MM.1S (cell line): ENCODE measurements around the gene CHAF1A.

Source experiments
- DNase-seq: peaks from one replicate; pipeline ENCODE4 v3.0.0-alpha.2; 2015
- H2AFZ ChIP-seq: fragments of 300-600 bp; sonication (generic); 2 replicates; pipeline ENCODE4 v1.6.0; 2016; ENCODE audit warnings: antibody characterized with exemption, low read length
- H3F3A ChIP-seq: fragments of 300-600 bp; sonication (generic); 2 replicates; pipeline ENCODE4 v1.6.1; 2016; ENCODE audit warnings: mild to moderate bottlenecking, antibody characterized with exemption, low read length, moderate library complexity, mixed read lengths; ENCODE audit not compliant: insufficient read depth
- H3K27ac ChIP-seq: fragments of 300-600 bp; sonication (generic); 2 replicates; pipeline ENCODE4 v1.5.1; 2016; ENCODE audit warnings: mild to moderate bottlenecking, low read length
- H3K27me3 ChIP-seq: fragments of 300-600 bp; sonication (generic); replicated peaks from 2 replicates; pipeline ENCODE4 v1.6.0; 2016; ENCODE audit warnings: low read length; ENCODE audit not compliant: insufficient read depth
- H3K36me3 ChIP-seq: fragments of 300-600 bp; sonication (generic); replicated peaks from 2 replicates; pipeline ENCODE4 v1.6.1; 2016; ENCODE audit warnings: mild to moderate bottlenecking, low read length, mixed read lengths; ENCODE audit not compliant: insufficient read depth
- H3K4me1 ChIP-seq: fragments of 300-600 bp; sonication (generic); 2 replicates; pipeline ENCODE4 v1.6.1; 2016; ENCODE audit warnings: low read length, mixed read lengths
- H3K4me2 ChIP-seq: fragments of 300-600 bp; sonication (generic); 2 replicates; pipeline ENCODE4 v1.6.0; 2016; ENCODE audit warnings: low read depth, low read length
- H3K4me3 ChIP-seq: fragments of 300-600 bp; sonication (generic); 2 replicates; pipeline ENCODE4 v1.5.1; 2016; ENCODE audit warnings: low read length, mixed read lengths
- H3K79me2 ChIP-seq: fragments of 300-600 bp; sonication (generic); 2 replicates; pipeline ENCODE4 v1.6.1; 2016; ENCODE audit warnings: mixed run types, low read length, mixed read lengths
- H3K9ac ChIP-seq: fragments of 300-600 bp; sonication (generic); 2 replicates; pipeline ENCODE4 v1.6.1; 2016; ENCODE audit warnings: low read length, mixed read lengths
- H3K9me2 ChIP-seq: fragments of 300-600 bp; sonication (generic); replicated peaks from 2 replicates; pipeline ENCODE4 v1.6.1; 2016; ENCODE audit warnings: mild to moderate bottlenecking, low read length, mixed read lengths; ENCODE audit not compliant: insufficient read depth
- H3K9me3 ChIP-seq: fragments of 300-600 bp; sonication (generic); replicated peaks from 2 replicates; pipeline ENCODE4 v1.6.1; 2016; ENCODE audit warnings: mild to moderate bottlenecking, low read length, mixed read lengths; ENCODE audit not compliant: insufficient read depth
- H4K20me1 ChIP-seq: fragments of 300-600 bp; sonication (generic); 2 replicates; pipeline ENCODE4 v1.6.1; 2016; ENCODE audit warnings: mild to moderate bottlenecking, low read length, moderate library complexity, mixed read lengths; ENCODE audit not compliant: insufficient read depth
- EZH2 ChIP-seq: fragments of 300-600 bp; sonication (generic); optimal IDR thresholded peaks from 2 replicates; pipeline ENCODE3; 2017; ENCODE audit warnings: low read depth, mild to moderate bottlenecking, antibody characterized with exemption, low read length, mixed read lengths
- EZH2phosphoT487 ChIP-seq: fragments of 300-600 bp; sonication (generic); IDR thresholded peaks from 2 replicates; pipeline ENCODE4 v1.6.1; 2018; ENCODE audit warnings: antibody characterized with exemption, low read length
- TF ChIP-seq, protein P1 (sequence below): fragments of 300-600 bp; sonication (generic); IDR thresholded peaks from 2 replicates; pipeline ENCODE4 v1.5.1; 2016; ENCODE audit warnings: antibody characterized with exemption, low read length, mixed read lengths

The CHAF1A gene

DNA sequence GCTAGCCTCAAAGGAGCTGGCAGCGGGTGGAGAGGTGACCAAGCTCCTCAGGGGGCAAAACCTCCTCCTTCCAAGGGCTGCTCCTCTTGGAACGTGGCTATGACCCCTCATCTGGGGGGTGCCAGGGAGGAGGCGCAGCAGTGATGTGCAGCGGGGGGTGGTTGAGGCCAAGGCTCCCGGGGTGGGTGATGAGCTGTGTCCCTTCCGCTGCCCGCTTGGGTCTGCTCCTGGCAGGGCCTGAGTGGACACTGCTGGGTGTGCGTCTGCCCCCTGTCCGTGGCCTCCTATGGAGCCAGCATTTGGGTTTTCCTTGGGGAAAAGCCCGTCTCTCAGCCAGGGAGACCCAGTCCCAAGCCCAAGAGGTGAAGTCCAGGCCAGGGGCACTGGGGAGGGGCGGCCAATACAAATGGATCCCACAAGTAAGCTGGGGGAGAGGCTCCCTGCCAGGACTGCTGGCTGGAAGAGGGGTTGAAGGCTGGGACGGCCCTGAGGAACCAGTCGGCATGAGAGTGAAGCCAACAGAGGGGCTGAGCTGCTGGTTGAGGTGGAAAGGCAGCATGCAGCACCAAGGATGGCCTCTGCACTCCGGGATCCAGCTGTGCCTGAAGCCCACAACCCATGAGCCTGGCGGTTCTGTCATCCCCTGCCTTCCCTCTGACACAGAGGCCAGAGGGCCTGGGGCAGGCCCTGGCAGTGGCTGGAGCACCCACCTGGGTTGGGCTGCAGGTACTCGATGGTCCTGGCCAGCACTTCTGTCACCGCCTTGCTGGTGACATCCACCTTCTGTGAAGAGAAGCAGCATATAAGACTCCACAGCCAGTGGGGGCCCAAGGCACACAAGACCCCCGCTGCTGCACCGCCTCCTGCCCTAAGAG lies 36.4 kb upstream of the CHAF1A start:
- Histone ChIP-seq H3K9me3 (no peaks in the 10 kb centered on the region), H3K27me3 (no peaks in the 10 kb centered on the region), H3K79me2 (peaks cover 26% of the 10 kb centered on the region), H3K9me2 (no peaks in the 10 kb centered on the region), H2AFZ (no peak overlapping the region), H3K9ac (no peak overlapping the region), H4K20me1 (no peaks in the 10 kb centered on the region; the same call in 1 of the 2 replicates), H3K4me3 (no peak overlapping the region), H3F3A (peaks cover 22% of the 10 kb centered on the region), H3K4me2 (no peak overlapping the region), H3K27ac (no peak overlapping the region), H3K36me3 (0 out of 2 replicates have a peak, but pooled peaks cover 4% of the 10 kb centered on the region), H3K4me1 (peaks cover 24% of the 10 kb centered on the region)
- DNase-seq: no peak
- TF ChIP-seq EZH2 (no peak), EZH2phosphoT487 (no peak)
- TF ChIP-seq, protein P1, sequence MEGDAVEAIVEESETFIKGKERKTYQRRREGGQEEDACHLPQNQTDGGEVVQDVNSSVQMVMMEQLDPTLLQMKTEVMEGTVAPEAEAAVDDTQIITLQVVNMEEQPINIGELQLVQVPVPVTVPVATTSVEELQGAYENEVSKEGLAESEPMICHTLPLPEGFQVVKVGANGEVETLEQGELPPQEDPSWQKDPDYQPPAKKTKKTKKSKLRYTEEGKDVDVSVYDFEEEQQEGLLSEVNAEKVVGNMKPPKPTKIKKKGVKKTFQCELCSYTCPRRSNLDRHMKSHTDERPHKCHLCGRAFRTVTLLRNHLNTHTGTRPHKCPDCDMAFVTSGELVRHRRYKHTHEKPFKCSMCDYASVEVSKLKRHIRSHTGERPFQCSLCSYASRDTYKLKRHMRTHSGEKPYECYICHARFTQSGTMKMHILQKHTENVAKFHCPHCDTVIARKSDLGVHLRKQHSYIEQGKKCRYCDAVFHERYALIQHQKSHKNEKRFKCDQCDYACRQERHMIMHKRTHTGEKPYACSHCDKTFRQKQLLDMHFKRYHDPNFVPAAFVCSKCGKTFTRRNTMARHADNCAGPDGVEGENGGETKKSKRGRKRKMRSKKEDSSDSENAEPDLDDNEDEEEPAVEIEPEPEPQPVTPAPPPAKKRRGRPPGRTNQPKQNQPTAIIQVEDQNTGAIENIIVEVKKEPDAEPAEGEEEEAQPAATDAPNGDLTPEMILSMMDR: no peak

DNA sequence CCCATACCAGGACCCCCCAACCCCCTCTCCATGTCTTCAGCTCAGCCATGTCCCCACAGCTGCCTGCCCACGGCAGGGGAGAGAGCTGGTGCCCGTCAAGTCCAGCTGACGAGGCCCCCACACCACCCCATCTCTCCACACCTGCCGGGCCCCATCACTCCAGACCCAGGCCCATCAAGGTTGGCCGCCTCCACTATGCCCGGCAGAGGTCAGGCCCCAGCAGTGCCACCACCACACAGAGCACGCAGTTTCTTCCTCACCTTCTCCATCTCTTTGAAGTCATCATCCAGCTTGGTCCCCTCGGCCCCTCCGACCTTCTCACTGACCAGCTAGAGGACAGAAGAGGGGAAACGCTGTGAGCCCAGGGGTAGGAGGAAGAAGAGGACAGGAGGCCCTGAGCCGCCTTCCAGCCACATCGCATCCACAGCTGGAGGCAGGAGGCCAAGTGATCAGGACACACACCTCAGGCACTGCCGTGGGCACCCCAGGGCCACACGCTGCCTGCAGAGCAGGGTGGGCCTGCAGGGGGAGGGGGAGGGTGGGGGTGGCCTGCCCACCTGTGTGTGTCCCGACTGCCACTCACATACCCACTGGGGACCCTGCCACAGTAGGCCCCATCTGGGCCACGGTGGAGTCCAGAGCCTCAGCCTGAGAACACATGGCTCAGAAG lies 35.6 kb upstream of the CHAF1A start:
- H3K9me2 ChIP-seq: no peaks in the 10 kb centered on the region
- no peak overlapping the region for H2AFZ ChIP-seq
- no peak overlapping the region for H3K9ac ChIP-seq
- no peak overlapping the region for H3K27ac ChIP-seq
- H3F3A ChIP-seq: peaks cover 22% of the 10 kb centered on the region
- H3K4me3 ChIP-seq: no peak overlapping the region
- H4K20me1 ChIP-seq: no peaks in the 10 kb centered on the region; the same call in 1 of the 2 replicates
- peaks cover 33% of the 10 kb centered on the region for H3K79me2 ChIP-seq
- H3K27me3 ChIP-seq: no peaks in the 10 kb centered on the region
- no peak overlapping the region for H3K4me2 ChIP-seq
- no peaks in the 10 kb centered on the region for H3K9me3 ChIP-seq
- H3K4me1 ChIP-seq: peaks cover 29% of the 10 kb centered on the region
- DNase-seq: no peak
- 0 out of 2 replicates have a peak, but pooled peaks cover 4% of the 10 kb centered on the region for H3K36me3 ChIP-seq
- TF ChIP-seq, protein P1: no peak
- TF ChIP-seq EZH2 (no peak), EZH2phosphoT487 (no peak)

DNA sequence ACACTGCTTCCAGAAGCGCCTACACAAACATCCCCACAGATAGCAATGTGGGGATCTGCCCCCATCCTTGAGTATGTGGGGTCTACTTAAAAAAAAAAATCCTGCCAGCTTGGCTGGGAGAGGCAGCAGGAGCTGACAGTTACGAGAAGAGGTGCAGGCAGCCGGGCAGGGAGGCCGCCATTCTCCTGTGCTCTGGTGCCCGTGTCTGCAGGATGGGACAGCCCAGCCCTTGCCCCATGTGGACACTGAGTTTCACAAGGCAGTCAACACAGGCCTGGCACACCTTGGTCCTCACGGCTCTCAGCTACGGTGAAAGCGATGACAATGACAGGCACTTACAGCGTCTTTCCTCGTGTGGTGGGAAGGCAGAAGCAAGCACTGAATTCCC lies 35.1 kb upstream of the CHAF1A start:
- TF ChIP-seq, protein P1: no peak
- no peak for TF ChIP-seq EZH2phosphoT487
- no peak for TF ChIP-seq EZH2
- peaks cover 22% of the 10 kb centered on the region for H3F3A ChIP-seq
- H3K4me2 ChIP-seq: no peak overlapping the region
- no peak overlapping the region for H3K9ac ChIP-seq
- no peaks in the 10 kb centered on the region for H3K9me2 ChIP-seq
- H2AFZ ChIP-seq: no peak overlapping the region
- no peak overlapping the region for H3K4me3 ChIP-seq
- no peak overlapping the region for H3K27ac ChIP-seq
- no peaks in the 10 kb centered on the region; the same call in 1 of the 2 replicates for H4K20me1 ChIP-seq
- no peaks in the 10 kb centered on the region for H3K27me3 ChIP-seq
- H3K79me2 ChIP-seq: peaks cover 39% of the 10 kb centered on the region
- H3K9me3 ChIP-seq: no peaks in the 10 kb centered on the region
- peaks cover 29% of the 10 kb centered on the region for H3K4me1 ChIP-seq
- 0 out of 2 replicates have a peak, but pooled peaks cover 4% of the 10 kb centered on the region for H3K36me3 ChIP-seq
- DNase-seq: no peak
